Measurements from ENCODE around the gene GZMH.
"Not testable (repeated sequence)": the region's sequence is repeated elsewhere in the genome, so short reads cannot be mapped to it uniquely, and the experiment has no call there.

The GZMH gene, protein sequence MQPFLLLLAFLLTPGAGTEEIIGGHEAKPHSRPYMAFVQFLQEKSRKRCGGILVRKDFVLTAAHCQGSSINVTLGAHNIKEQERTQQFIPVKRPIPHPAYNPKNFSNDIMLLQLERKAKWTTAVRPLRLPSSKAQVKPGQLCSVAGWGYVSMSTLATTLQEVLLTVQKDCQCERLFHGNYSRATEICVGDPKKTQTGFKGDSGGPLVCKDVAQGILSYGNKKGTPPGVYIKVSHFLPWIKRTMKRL

DNA sequence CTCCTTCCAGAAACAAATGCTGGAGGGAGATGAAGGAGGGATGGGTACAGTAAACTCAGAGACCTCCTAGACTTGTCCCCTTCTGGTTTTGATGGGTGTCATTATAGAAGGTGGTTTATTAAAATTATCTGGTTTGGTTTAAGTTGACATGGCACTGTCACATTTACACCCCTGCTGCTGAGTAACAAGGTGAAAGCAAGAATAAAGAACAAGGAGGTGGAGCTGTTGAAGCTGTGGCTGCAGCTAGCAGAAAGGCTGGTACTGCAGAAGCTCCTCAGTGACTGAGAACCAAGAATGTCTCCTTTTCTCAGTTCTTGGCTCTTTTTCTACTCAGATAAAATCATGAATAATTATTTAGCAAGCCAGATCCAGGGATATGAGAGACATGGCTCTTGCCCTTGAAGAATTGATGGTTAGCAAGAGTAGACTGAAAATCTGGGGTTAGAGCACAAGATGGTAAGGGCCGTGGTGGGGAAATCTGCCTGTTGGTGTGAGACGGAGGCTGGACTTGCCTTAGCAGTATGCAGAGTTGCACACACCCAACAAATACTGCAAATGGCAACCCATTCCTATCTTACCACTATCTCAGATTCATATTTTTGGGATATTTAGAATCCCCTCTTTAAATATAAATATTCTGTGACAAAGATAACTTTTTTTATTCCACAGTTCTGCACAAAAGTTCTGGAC lies at the start of gene GZMH:
Gene GZMH (minus strand): TSS at position 31 of the 690 bp plus-strand sequence. CDS start 72 bp downstream, outside the sequence.
- Histone ChIP-seq H3K4me1 (ENCODE audit: control insufficient read depth in 2 of 2, insufficient read depth in 2 of 2, low read length in 2 of 2) (peaks cover 0 to 3% of the 10 kb centered on the region in 2 donors), H3K9me3 (ENCODE audit: control insufficient read depth in 2 of 2, low read length in 2 of 2) (no peaks in the 10 kb centered on the region), H3K4me3 (ENCODE audit: low read length in 2 of 2) (no peak within 1 kb of the TSS), H3K9ac (ENCODE audit: low read depth in 1 of 2, low read length in 2 of 2) (no peak within 1 kb of the TSS), H3K27ac (ENCODE audit: low read depth in 2 of 2, low read length in 2 of 2) (no peak within 1 kb of the TSS), H3K36me3 (ENCODE audit: control insufficient read depth in 2 of 2, insufficient read depth in 2 of 2, low read length in 2 of 2) (no peaks in the 10 kb centered on the region), H3K27me3 (ENCODE audit: control insufficient read depth in 2 of 2, insufficient read depth in 2 of 2, low read length in 2 of 2) (no peaks in the 10 kb centered on the region)

DNA sequence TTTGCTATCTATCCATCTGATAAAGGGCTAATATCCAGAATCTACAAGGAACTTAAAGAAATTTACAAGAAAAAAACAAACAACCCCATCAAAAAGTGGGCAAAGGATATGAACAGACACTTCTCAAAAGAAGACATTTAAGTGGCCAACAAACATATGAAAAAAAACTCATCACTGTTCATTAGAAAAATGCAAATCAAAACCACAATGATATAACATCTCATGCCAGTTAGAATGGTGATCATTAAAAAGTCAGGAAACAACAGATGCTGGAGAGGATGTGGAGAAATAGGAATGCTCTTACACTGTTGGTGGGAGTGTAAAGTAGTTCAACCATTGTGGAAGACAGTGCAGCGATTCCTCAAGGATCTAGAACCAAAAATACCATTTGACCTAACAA lies 38.9 kb upstream of the GZMH start:
- not testable (repeated sequence) for H3K27ac ChIP-seq (ENCODE audit: low read depth in 2 of 2, low read length in 2 of 2); H3K4me1 ChIP-seq (ENCODE audit: control insufficient read depth in 2 of 2, insufficient read depth in 2 of 2, low read length in 2 of 2); H3K36me3 ChIP-seq (ENCODE audit: control insufficient read depth in 2 of 2, insufficient read depth in 2 of 2, low read length in 2 of 2); H3K9me3 ChIP-seq (ENCODE audit: control insufficient read depth in 2 of 2, low read length in 2 of 2); H3K4me3 ChIP-seq (ENCODE audit: low read length in 2 of 2); H3K27me3 ChIP-seq (ENCODE audit: control insufficient read depth in 2 of 2, insufficient read depth in 2 of 2, low read length in 2 of 2); H3K9ac ChIP-seq (ENCODE audit: low read depth in 1 of 2, low read length in 2 of 2)

DNA sequence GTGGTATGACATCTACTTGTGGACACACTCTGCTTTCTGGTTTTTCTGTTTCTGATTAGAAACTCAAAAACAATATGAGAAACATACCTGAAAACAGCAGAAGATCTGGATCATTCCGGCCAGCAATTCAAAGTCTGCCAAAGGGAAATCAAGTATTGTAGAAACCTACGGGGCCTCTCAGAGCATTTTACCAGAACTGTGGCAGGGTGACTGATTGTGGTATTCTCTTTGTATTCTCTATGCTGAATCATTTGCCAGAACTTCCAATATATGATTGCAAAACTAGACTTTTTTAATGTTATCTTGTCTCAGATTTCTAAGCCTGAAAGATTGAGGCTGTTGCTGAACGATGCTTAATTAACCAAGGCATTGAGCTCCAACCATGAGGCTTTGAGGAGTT lies 30.4 kb upstream of the GZMH start:
- Histone ChIP-seq H3K27ac (ENCODE audit: low read depth in 2 of 2, low read length in 2 of 2) (no peak overlapping the region), H3K4me3 (ENCODE audit: low read length in 2 of 2) (no peak overlapping the region), H3K27me3 (ENCODE audit: control insufficient read depth in 2 of 2, insufficient read depth in 2 of 2, low read length in 2 of 2) (no peaks in the 10 kb centered on the region), H3K9me3 (ENCODE audit: control insufficient read depth in 2 of 2, low read length in 2 of 2) (no peaks in the 10 kb centered on the region), H3K36me3 (ENCODE audit: control insufficient read depth in 2 of 2, insufficient read depth in 2 of 2, low read length in 2 of 2) (no peaks in the 10 kb centered on the region), H3K4me1 (ENCODE audit: control insufficient read depth in 2 of 2, insufficient read depth in 2 of 2, low read length in 2 of 2) (no peaks in the 10 kb centered on the region), H3K9ac (ENCODE audit: low read depth in 1 of 2, low read length in 2 of 2) (no peak overlapping the region)

DNA sequence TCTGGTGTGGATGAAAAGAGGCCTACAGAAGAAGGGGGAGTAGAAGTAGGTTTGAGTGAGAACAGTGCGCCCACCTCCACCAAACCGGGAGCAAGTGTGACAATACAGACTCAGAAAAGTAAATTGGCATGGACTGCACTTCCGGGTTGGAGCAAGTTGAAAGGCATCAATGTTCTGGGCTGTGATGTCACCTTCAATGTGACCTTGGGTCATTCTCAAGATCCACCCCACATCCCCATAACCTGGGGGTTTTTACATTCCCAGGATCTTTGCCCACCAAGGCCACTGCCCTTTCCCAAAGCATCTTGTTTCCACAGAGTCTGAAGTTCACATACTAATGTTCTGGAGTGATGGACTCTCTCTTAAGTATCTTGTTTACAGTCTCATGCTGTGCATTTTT lies 29.8 kb upstream of the GZMH start:
- Histone ChIP-seq H3K9ac (ENCODE audit: low read depth in 1 of 2, low read length in 2 of 2) (no peak overlapping the region), H3K36me3 (ENCODE audit: control insufficient read depth in 2 of 2, insufficient read depth in 2 of 2, low read length in 2 of 2) (no peaks in the 10 kb centered on the region), H3K9me3 (ENCODE audit: control insufficient read depth in 2 of 2, low read length in 2 of 2) (no peaks in the 10 kb centered on the region), H3K27ac (ENCODE audit: low read depth in 2 of 2, low read length in 2 of 2) (no peak overlapping the region), H3K4me1 (ENCODE audit: control insufficient read depth in 2 of 2, insufficient read depth in 2 of 2, low read length in 2 of 2) (no peaks in the 10 kb centered on the region), H3K27me3 (ENCODE audit: control insufficient read depth in 2 of 2, insufficient read depth in 2 of 2, low read length in 2 of 2) (no peaks in the 10 kb centered on the region), H3K4me3 (ENCODE audit: low read length in 2 of 2) (no peak overlapping the region)

DNA sequence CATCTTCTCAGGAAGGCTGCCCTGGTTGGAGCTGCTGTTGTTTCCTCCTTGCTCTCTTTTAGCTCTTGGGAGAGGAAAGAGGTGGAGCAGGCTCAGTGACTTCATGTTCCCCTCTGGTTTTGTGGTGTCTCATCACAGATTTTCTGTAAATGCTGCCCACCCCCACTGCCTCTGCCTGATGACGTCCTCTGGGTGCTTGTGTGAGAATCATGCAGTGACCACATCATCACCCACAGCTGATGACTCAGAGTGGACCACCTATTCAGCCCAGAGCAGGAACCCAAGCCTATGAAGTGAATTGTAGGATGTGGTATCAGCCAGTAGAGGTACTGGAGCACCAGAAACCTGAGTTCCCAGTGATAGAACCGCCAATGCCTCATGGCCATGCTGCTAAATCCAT lies 24.7 kb upstream of the GZMH start, which contains the start of gene GZMB:
Gene GZMB (minus strand): TSS at position 33 of the 400 bp plus-strand sequence. CDS start 30 bp downstream, at position 3.
- H3K9ac ChIP-seq (ENCODE audit: low read depth in 1 of 2, low read length in 2 of 2): no peak within 1 kb of the TSS
- no peaks in the 10 kb centered on the region for H3K4me1 ChIP-seq (ENCODE audit: control insufficient read depth in 2 of 2, insufficient read depth in 2 of 2, low read length in 2 of 2)
- H3K9me3 ChIP-seq (ENCODE audit: control insufficient read depth in 2 of 2, low read length in 2 of 2): no peaks in the 10 kb centered on the region
- no peaks in the 10 kb centered on the region for H3K36me3 ChIP-seq (ENCODE audit: control insufficient read depth in 2 of 2, insufficient read depth in 2 of 2, low read length in 2 of 2)
- H3K4me3 ChIP-seq (ENCODE audit: low read length in 2 of 2): no peak within 1 kb of the TSS
- H3K27ac ChIP-seq (ENCODE audit: low read depth in 2 of 2, low read length in 2 of 2): no peak within 1 kb of the TSS
- no peaks in the 10 kb centered on the region for H3K27me3 ChIP-seq (ENCODE audit: control insufficient read depth in 2 of 2, insufficient read depth in 2 of 2, low read length in 2 of 2)

DNA sequence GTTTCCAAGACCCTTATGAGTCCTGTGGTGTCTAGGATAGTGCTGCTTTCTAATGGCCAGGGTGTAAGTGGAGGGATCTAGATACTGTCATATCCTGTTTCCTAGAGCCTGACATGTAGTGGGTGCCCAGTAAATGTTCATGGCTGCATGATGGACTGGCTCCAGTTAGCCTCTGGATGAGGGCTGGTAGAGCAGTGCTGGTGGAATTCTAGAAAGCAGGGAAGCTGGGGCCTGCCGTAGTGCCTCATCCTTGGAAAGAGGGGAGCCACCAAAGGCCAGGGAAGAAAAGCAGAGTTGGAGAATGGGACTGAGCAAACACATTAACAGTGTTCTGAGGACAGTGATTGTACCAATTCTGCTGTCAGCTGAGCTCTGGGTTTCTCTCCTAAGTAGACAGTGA lies 23.9 kb upstream of the GZMH start:
- Histone ChIP-seq H3K27me3 (ENCODE audit: control insufficient read depth in 2 of 2, insufficient read depth in 2 of 2, low read length in 2 of 2) (no peaks in the 10 kb centered on the region), H3K4me3 (ENCODE audit: low read length in 2 of 2) (no peak overlapping the region), H3K9ac (ENCODE audit: low read depth in 1 of 2, low read length in 2 of 2) (no peak overlapping the region), H3K27ac (ENCODE audit: low read depth in 2 of 2, low read length in 2 of 2) (no peak overlapping the region), H3K36me3 (ENCODE audit: control insufficient read depth in 2 of 2, insufficient read depth in 2 of 2, low read length in 2 of 2) (no peaks in the 10 kb centered on the region), H3K9me3 (ENCODE audit: control insufficient read depth in 2 of 2, low read length in 2 of 2) (no peaks in the 10 kb centered on the region), H3K4me1 (ENCODE audit: control insufficient read depth in 2 of 2, insufficient read depth in 2 of 2, low read length in 2 of 2) (no peaks in the 10 kb centered on the region)

DNA sequence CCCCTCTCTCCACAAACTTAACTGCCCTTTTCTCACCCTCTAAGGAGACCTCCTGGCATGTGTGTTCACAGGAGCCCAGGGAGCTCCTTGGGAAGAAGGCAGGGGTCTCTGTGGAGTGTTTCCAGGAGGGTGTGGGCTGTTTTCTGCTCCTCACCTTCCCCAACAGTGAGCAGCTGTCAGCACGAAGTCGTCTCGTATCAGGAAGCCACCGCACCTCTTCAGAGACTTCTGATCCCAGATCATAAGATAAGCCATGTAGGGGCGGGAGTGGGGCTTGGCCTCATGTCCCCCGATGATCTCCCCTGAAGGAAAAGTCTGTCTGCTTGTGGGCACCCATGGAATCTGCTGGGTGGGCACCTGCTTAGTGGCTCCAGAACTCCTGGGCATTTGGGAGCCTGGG lies 23.3 kb upstream of the GZMH start:
- Histone ChIP-seq H3K9ac (ENCODE audit: low read depth in 1 of 2, low read length in 2 of 2) (no peak overlapping the region), H3K36me3 (ENCODE audit: control insufficient read depth in 2 of 2, insufficient read depth in 2 of 2, low read length in 2 of 2) (no peaks in the 10 kb centered on the region), H3K4me1 (ENCODE audit: control insufficient read depth in 2 of 2, insufficient read depth in 2 of 2, low read length in 2 of 2) (no peaks in the 10 kb centered on the region), H3K27me3 (ENCODE audit: control insufficient read depth in 2 of 2, insufficient read depth in 2 of 2, low read length in 2 of 2) (no peaks in the 10 kb centered on the region), H3K27ac (ENCODE audit: low read depth in 2 of 2, low read length in 2 of 2) (no peak overlapping the region), H3K9me3 (ENCODE audit: control insufficient read depth in 2 of 2, low read length in 2 of 2) (no peaks in the 10 kb centered on the region), H3K4me3 (ENCODE audit: low read length in 2 of 2) (no peak overlapping the region)

DNA sequence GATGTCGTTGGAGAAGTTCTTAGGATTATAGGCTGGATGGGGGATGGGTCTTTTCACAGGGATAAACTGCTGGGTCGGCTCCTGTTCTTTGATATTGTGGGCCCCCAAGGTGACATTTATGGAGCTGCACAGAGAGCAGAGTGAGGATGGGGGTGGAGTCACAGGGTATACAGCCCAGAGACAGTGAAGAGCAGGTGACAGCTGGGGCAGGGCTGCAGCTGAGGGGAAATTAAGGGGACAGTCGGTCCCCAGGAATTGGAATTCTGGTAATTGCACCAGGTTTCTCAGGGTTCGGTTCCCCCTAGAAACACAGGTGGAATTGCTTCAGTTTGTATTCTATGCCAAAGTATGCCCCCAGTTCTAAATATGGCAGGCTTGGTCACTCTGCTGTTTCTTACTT lies 22.9 kb upstream of the GZMH start:
- Histone ChIP-seq H3K4me1 (ENCODE audit: control insufficient read depth in 2 of 2, insufficient read depth in 2 of 2, low read length in 2 of 2) (no peaks in the 10 kb centered on the region), H3K27me3 (ENCODE audit: control insufficient read depth in 2 of 2, insufficient read depth in 2 of 2, low read length in 2 of 2) (no peaks in the 10 kb centered on the region), H3K27ac (ENCODE audit: low read depth in 2 of 2, low read length in 2 of 2) (no peak overlapping the region), H3K36me3 (ENCODE audit: control insufficient read depth in 2 of 2, insufficient read depth in 2 of 2, low read length in 2 of 2) (no peaks in the 10 kb centered on the region), H3K9me3 (ENCODE audit: control insufficient read depth in 2 of 2, low read length in 2 of 2) (no peaks in the 10 kb centered on the region), H3K4me3 (ENCODE audit: low read length in 2 of 2) (no peak overlapping the region), H3K9ac (ENCODE audit: low read depth in 1 of 2, low read length in 2 of 2) (no peak overlapping the region)

DNA sequence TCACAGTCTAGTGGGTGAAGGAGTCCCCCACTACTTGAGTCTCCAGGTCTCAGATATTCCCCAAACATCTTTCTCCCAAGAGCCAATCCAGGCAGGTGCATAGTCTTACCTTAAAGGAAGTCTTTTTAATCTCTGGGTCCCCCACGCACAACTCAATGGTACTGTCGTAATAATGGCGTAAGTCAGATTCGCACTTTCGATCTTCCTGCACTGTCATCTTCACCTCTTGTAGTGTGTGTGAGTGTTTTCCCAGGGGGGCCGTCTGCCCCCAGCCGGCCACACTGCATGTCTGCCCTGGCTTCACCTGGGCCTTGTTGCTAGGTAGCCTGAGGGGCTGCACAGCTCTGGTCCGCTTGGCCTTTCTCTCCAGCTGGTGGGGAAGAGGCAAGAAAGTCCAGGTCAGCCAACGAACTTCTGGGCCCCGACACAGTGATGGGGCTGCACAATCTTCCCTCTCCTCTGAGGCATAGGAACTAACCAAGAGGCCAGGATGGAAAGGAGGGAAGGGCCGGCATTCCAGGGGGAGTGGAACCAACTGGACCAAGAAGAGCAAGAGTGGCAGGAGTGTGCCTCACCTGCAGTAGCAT lies 22.4 kb upstream of the GZMH start:
- no peak overlapping the region for H3K27ac ChIP-seq (ENCODE audit: low read depth in 2 of 2, low read length in 2 of 2)
- H3K4me3 ChIP-seq (ENCODE audit: low read length in 2 of 2): no peak overlapping the region
- no peaks in the 10 kb centered on the region for H3K36me3 ChIP-seq (ENCODE audit: control insufficient read depth in 2 of 2, insufficient read depth in 2 of 2, low read length in 2 of 2)
- no peaks in the 10 kb centered on the region for H3K4me1 ChIP-seq (ENCODE audit: control insufficient read depth in 2 of 2, insufficient read depth in 2 of 2, low read length in 2 of 2)
- H3K27me3 ChIP-seq (ENCODE audit: control insufficient read depth in 2 of 2, insufficient read depth in 2 of 2, low read length in 2 of 2): no peaks in the 10 kb centered on the region
- no peaks in the 10 kb centered on the region for H3K9me3 ChIP-seq (ENCODE audit: control insufficient read depth in 2 of 2, low read length in 2 of 2)
- no peak overlapping the region for H3K9ac ChIP-seq (ENCODE audit: low read depth in 1 of 2, low read length in 2 of 2)

DNA sequence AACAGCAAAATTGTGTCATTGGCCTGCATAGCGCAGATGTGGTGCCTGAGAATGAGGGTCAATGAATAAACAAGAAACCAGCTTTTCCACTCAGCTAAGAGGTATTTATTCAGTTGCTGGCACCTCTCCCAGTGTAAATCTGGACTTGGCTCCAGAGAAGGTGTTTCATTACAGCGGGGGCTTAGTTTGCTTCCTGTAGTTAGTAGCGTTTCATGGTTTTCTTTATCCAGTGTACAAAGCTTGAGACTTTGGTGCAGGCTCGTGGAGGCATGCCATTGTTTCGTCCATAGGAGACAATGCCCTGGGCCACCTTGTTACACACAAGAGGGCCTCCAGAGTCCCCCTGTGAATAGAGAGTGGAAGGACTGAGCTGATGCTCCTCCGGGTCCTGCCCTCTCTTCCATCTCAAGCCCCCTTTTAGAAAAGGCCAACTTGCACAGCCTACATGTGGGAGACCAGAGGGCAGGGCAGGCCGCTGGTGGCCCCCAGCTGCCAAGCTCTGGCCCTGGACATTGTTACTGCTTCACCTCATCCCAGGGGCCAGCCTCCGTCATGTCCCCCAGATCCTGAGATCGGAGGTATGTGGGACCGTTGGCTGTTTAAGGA lies 21.5 kb upstream of the GZMH start:
- Histone ChIP-seq H3K4me3 (ENCODE audit: low read length in 2 of 2) (no peak overlapping the region), H3K27ac (ENCODE audit: low read depth in 2 of 2, low read length in 2 of 2) (no peak overlapping the region), H3K4me1 (ENCODE audit: control insufficient read depth in 2 of 2, insufficient read depth in 2 of 2, low read length in 2 of 2) (no peaks in the 10 kb centered on the region), H3K36me3 (ENCODE audit: control insufficient read depth in 2 of 2, insufficient read depth in 2 of 2, low read length in 2 of 2) (no peaks in the 10 kb centered on the region), H3K27me3 (ENCODE audit: control insufficient read depth in 2 of 2, insufficient read depth in 2 of 2, low read length in 2 of 2) (no peaks in the 10 kb centered on the region), H3K9ac (ENCODE audit: low read depth in 1 of 2, low read length in 2 of 2) (no peak overlapping the region), H3K9me3 (ENCODE audit: control insufficient read depth in 2 of 2, low read length in 2 of 2) (no peaks in the 10 kb centered on the region)

All from mucosa of rectum (tissue), 2 donors.